RWPE2 (cell line): ENCODE measurements around the gene NPR3.

Experiments
- ATAC-seq: fragments of 200-7000 bp; cut with Tn5 transposase; 3 replicates; pipeline ENCODE4 v1.9.1; 2021; ENCODE audit warnings: low read depth
- DNase-seq: peaks from one replicate; pipeline ENCODE4 v3.0.0-alpha.2; 2020; ENCODE audit warnings: low spot score
- H3K27ac ChIP-seq: fragments of 450-650 bp; 2 replicates; pipeline ENCODE4 v1.5.1; 2017; ENCODE audit warnings: mild to moderate bottlenecking; ENCODE audit not compliant: poor library complexity, severe bottlenecking
- H3K27me3 ChIP-seq: fragments of 250-450 bp; sonication (Bioruptor Pico); 2 replicates; pipeline ENCODE4 v1.5.1; 2021; ENCODE audit warnings: mild to moderate bottlenecking, moderate library complexity; ENCODE audit not compliant: insufficient read depth, poor library complexity, severe bottlenecking
- H3K36me3 ChIP-seq: fragments of 250-450 bp; sonication (Bioruptor Pico); 2 replicates; pipeline ENCODE4 v1.5.1; 2020; ENCODE audit warnings: low read depth, mild to moderate bottlenecking, moderate library complexity
- H3K4me1 ChIP-seq: fragments of 250-450 bp; sonication (Bioruptor Pico); 2 replicates; pipeline ENCODE4 v1.5.1; 2021; ENCODE audit warnings: mild to moderate bottlenecking, moderate library complexity; ENCODE audit not compliant: insufficient read depth, poor library complexity, severe bottlenecking
- H3K4me3 ChIP-seq: fragments of 250-450 bp; sonication (Bioruptor Pico); 2 replicates; pipeline ENCODE4 v1.5.1; 2021; ENCODE audit warnings: mild to moderate bottlenecking, moderate library complexity; ENCODE audit not compliant: severe bottlenecking
- H3K9me3 ChIP-seq: fragments of 250-450 bp; sonication (Bioruptor Pico); 2 replicates; pipeline ENCODE4 v1.5.1; 2021; ENCODE audit warnings: mild to moderate bottlenecking, moderate library complexity; ENCODE audit not compliant: severe bottlenecking
- CTCF ChIP-seq: fragments of 450-650 bp; IDR thresholded peaks from one replicate; pipeline ENCODE4 v1.5.1; 2017; ENCODE audit warnings: mild to moderate bottlenecking, moderate library complexity; ENCODE audit not compliant: poor library complexity, severe bottlenecking

NPR3 gene

DNA sequence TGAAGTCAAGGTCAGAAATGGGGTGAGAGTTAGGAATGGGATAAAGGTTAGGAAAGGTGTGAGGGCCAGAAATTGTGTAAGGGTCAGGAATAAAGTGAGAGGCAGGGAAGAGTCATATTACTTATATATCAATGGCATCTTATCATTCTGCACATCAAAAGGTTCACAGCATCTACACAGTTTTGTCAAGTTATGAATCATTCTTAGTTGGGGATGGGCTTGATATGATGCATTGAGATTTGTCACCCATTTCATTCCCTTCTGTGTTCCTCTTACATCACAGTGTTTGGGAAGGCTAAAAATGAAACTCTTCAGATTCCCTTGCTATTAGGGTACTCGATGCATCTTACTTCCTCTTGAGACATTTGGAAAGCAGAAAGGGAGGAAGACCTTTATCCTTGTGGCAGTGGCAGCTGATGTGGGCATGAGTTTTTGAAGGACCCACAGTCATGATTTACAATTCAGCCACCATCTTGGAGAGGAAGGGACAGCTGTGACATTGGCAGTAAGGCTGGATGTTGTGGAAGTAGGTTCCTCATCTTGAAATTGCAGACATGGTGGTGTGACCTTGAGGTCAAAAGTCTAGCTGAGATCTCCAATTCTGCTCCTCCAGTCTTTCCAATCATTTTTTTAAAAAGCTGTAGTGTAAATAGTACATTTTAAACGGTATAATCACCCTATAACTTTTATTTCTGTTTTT is 24.2 kb upstream of the NPR3 start:
- DNase-seq (no peak), ATAC-seq (no peak)
- H3K4me1 ChIP-seq = peaks cover 2% of the 10 kb centered on the region
- no peaks in the 10 kb centered on the region for H3K27me3 ChIP-seq
- H3K27ac ChIP-seq = no peak overlapping the region
- no peaks in the 10 kb centered on the region for H3K36me3 ChIP-seq
- peaks cover 5% of the 10 kb centered on the region for H3K9me3 ChIP-seq
- TF ChIP-seq CTCF = no peak
- no peak overlapping the region for H3K4me3 ChIP-seq

- H3K4me1 ChIP-seq = peaks cover 8% of the 10 kb centered on the region
- ATAC-seq (no peak), DNase-seq (no peak)
- no peaks in the 10 kb centered on the region for H3K36me3 ChIP-seq
- TF ChIP-seq CTCF = no peak
- peaks cover 5% of the 10 kb centered on the region for H3K9me3 ChIP-seq
- H3K4me3 ChIP-seq = no peak overlapping the region
- no peaks in the 10 kb centered on the region for H3K27me3 ChIP-seq
- no peak overlapping the region for H3K27ac ChIP-seq
Observed at GRCh38 chr5:32687499-32687831, 23.7 kb upstream of the NPR3 start.

DNA sequence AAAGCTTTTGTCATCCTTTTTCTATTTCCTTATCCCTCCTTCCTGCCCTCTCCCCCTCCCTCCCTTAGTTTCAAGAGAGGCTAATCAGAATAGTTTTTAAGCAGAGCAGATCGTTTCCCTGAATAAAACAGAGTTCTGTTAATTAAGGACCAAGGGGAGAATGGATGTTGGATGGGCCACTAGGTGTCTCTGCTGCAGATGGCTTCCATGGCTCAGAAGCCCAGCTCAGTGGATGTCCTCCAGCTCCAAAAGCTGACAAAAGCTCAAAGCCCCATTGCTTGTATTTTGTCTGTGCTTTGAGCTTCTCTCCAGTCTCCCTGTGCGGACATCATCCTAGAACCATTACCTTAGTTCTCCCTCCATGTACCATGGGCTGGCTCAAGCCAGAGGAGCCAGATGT is 21.0 kb upstream of the NPR3 start:
- ATAC-seq (no peak), DNase-seq (no peak)
- H3K4me3 ChIP-seq = no peak overlapping the region
- H3K36me3 ChIP-seq = no peaks in the 10 kb centered on the region
- H3K9me3 ChIP-seq = no peaks in the 10 kb centered on the region
- peaks cover 10% of the 10 kb centered on the region for H3K4me1 ChIP-seq
- H3K27me3 ChIP-seq = no peaks in the 10 kb centered on the region
- no peak overlapping the region for H3K27ac ChIP-seq
- peak; percentile 44 for TF ChIP-seq CTCF

DNA sequence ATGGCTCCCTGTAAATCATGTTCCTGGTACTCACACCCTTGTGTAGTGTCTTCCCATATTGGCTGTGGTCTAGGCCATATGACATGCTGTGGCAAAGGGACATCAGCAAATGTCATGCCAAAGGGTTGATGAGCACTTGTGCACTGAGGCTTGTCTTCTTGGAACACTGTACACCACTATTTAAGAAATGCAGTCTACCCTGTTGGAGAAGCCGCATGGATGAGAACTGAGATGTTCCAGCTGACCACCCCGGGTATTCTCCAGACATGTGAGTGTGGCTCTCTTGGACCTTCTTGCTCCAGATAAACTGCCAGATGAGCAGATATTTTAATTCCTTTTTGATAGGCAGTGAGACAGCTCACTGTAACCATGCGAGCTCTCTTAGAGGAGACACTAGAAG is 20.5 kb upstream of the NPR3 start:
- no peak overlapping the region for H3K27ac ChIP-seq
- H3K27me3 ChIP-seq = no peaks in the 10 kb centered on the region
- H3K36me3 ChIP-seq = no peaks in the 10 kb centered on the region
- peak; percentile 2 for TF ChIP-seq CTCF
- ATAC-seq (no peak), DNase-seq (no peak)
- H3K4me1 ChIP-seq = peaks cover 10% of the 10 kb centered on the region
- H3K4me3 ChIP-seq = no peak overlapping the region
- H3K9me3 ChIP-seq = no peaks in the 10 kb centered on the region

DNA sequence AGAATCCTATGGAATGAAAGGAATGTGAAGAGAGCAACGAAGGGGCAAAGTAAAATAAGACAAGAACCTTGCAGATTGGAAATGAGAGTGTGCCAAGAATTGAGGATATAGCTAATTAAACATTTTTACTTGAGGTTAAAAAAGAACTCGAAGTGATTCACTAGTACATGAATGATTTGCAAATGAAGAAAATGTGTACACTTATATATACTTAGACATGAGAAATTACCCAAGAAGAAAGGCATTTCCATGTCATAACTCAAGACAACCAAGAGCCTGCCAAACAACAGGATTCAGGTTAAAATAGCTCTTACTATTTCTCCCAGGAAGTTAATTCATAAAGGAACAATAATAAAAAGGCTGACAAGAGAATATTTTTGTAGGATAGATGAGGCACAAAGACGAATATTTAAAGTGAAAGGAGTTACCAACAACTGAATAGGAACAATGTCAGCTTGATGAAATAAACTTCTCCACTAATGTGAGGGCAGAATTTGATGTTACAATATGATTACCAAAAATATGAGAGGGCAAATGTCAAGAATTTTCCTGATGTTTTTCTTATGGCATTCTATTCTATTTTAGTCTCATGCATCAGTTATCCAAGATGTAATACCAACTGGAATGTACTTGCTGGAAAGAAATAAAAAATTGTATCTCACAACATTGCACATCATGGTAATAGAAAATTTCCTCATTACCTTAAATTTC is 18.9 kb upstream of the NPR3 start:
- no peak overlapping the region for H3K4me3 ChIP-seq
- no peak for TF ChIP-seq CTCF
- DNase-seq = no peak
- no peak overlapping the region for H3K27ac ChIP-seq
- no peaks in the 10 kb centered on the region for H3K36me3 ChIP-seq
- no peaks in the 10 kb centered on the region for H3K27me3 ChIP-seq
- H3K9me3 ChIP-seq = peaks cover 3% of the 10 kb centered on the region
- no peak for ATAC-seq
- H3K4me1 ChIP-seq = peaks cover 10% of the 10 kb centered on the region
